ENCODE measurements around the gene SLC44A5.
"Not testable (repeated sequence)": the region's sequence is repeated elsewhere in the genome, so short reads cannot be mapped to it uniquely, and the experiment has no call there.

The SLC44A5 gene

GRCh38 chr1:75181214-75181955, 429.5 kb downstream of the SLC44A5 start:
- DNase-seq (ENCODE audit: low read depth in 2 of 2) = not testable (repeated sequence)

- DNase-seq (ENCODE audit: low read depth in 2 of 2) = no peak
Observed at GRCh38 chr1:75174031-75174760, 436.7 kb downstream of the SLC44A5 start.

- DNase-seq (ENCODE audit: low read depth in 2 of 2) = no peak
Observed at GRCh38 chr1:75172556-75172955, 438.4 kb downstream of the SLC44A5 start.

GRCh38 chr1:75171876-75172275, 439.0 kb downstream of the SLC44A5 start:
- no peak for DNase-seq (ENCODE audit: low read depth in 2 of 2)

DNA sequence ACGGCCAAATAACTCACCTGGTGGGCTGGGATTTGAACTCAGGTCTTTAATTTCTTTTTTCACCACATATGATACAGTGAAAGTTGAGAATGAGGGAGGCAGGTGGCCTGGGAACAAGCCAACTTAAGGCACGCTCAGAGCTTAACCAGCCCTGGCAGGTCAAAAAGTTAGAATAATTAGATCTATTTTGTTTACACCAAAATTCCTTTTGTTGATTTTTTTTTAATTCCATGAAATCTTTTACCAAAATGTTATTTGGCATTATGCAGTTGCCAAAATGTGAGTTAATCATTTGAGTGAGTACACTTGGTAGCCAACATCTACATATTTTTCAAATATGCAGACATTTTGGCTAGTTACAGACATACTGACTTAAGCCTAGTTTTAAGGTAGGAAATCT, 439.9 kb downstream of the SLC44A5 start:
- no peak for DNase-seq (ENCODE audit: low read depth in 2 of 2)

- no peak for DNase-seq (ENCODE audit: low read depth in 2 of 2)
Observed at GRCh38 chr1:75170011-75170410, 440.9 kb downstream of the SLC44A5 start.

GRCh38 chr1:75166821-75167220, 444.1 kb downstream of the SLC44A5 start:
- DNase-seq (ENCODE audit: low read depth in 2 of 2) = no peak

- DNase-seq (ENCODE audit: low read depth in 2 of 2) = no peak
Observed at GRCh38 chr1:75165264-75165663, 445.6 kb downstream of the SLC44A5 start.

DNA sequence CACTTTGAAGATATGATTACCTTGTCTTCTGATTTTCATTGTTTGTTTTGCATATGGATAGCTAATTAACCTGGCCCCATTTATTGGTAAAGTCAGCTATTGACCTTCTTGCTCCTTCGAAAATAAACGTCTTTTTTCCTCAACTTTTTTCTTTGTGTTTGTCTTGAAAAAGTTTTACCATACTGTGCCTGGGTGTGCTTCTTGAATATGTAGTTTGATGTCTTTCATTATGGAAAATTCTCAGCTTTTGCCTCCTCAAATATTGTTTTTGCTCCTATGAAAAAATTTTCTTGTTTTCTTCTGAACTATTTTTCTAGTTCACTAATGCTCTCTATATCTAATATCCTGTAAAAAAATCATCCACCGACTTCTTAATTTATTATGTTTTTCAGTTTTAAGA, 451.8 kb downstream of the SLC44A5 start:
- DNase-seq (ENCODE audit: low read depth in 2 of 2) = no peak
